ENCODE measurements around the gene KCNIP4. TPM values are rescaled to one million over a fixed set of nuclear protein-coding genes. Genes with fewer than 3 reads are reported as not detected.

Gene KCNIP4
- total and polyA plus RNA-seq, 4 donors: not detected

GRCh38 chr4:20997886-20998285 is 950.7 kb downstream of the KCNIP4 start:
- Histone ChIP-seq H3K36me3 (ENCODE audit: control insufficient read depth in 1 of 2, insufficient read depth in 2 of 2, low read length in 1 of 2) (no peaks in the 10 kb centered on the region), H3K27ac (ENCODE audit: low read depth in 1 of 2, low read length in 2 of 2) (no peak overlapping the region), H3K4me3 (ENCODE audit: low read length in 2 of 2) (no peak overlapping the region), H3K27me3 (ENCODE audit: control insufficient read depth in 1 of 2, insufficient read depth in 2 of 2, low read length in 1 of 2) (no peaks in the 10 kb centered on the region), H3K4me1 (ENCODE audit: control insufficient read depth in 1 of 2, insufficient read depth in 2 of 2, low read length in 2 of 2) (no peaks in the 10 kb centered on the region), H3K9me3 (ENCODE audit: control insufficient read depth, low read length) (peaks cover 2% of the 10 kb centered on the region)
- WGBS, 2 donors: 72 to 73% methylated on average over 3 of the region's 3 CpGs
- DNase-seq: no peak
- ATAC-seq (ENCODE audit: low FRiP score): no peak
- intact Hi-C loops (cut with DNase I): no loop called here

DNA sequence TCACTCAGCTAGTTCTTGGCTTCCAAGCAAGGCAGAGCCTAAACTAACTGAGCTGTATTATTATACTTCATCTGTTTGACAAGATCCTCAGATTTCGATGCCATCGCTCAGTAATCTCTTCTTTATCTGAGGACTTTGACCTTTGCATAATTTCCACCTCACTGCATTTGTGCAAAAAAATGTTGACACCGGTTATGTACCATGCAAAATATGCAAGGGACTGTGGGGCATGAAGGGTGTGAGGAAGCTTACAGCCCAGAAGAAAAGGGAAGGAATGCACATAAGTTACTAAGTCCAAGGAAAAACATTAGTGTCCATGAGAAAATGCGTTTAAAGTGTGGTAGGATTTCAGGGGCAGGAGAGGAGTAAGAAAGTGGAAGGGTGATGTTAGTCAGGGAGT is 953.0 kb downstream of the KCNIP4 start:
- intact Hi-C loops (cut with DNase I): no loop called here
- no peaks in the 10 kb centered on the region for H3K27me3 ChIP-seq (ENCODE audit: control insufficient read depth in 1 of 2, insufficient read depth in 2 of 2, low read length in 1 of 2)
- ATAC-seq (ENCODE audit: low FRiP score): no peak
- no peak overlapping the region for H3K27ac ChIP-seq (ENCODE audit: low read depth in 1 of 2, low read length in 2 of 2)
- H3K4me3 ChIP-seq (ENCODE audit: low read length in 2 of 2): no peak overlapping the region
- no peaks in the 10 kb centered on the region for H3K4me1 ChIP-seq (ENCODE audit: control insufficient read depth in 1 of 2, insufficient read depth in 2 of 2, low read length in 2 of 2)
- no peak for DNase-seq
- 45 to 66% methylated on average over 4 of the region's 4 CpGs for WGBS, 2 donors
- H3K36me3 ChIP-seq (ENCODE audit: control insufficient read depth in 1 of 2, insufficient read depth in 2 of 2, low read length in 1 of 2): no peaks in the 10 kb centered on the region
- H3K9me3 ChIP-seq (ENCODE audit: control insufficient read depth, low read length): peaks cover 2% of the 10 kb centered on the region

DNA sequence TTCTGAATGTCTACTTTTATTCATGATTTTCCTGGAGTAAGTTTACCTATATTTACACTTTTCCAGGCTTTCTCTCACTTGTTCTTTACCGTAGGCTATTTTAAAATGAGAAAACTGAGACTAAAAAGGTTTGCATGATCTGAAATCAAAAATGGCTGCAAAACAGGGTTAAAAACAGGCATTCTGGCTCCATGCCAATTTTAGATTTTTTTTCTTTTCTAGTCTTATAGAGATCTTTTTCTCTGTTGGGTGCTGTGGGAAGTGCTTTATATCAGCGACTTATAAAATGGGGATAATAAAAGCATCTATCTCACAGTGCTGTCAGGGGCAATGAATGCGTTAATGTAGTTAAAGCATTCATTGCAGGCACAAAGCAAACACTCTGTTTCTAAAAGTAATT is 953.6 kb downstream of the KCNIP4 start:
- 77 to 82% methylated on average over 3 of the region's 3 CpGs for WGBS, 2 donors
- no peak overlapping the region for H3K27ac ChIP-seq (ENCODE audit: low read depth in 1 of 2, low read length in 2 of 2)
- peaks cover 2% of the 10 kb centered on the region for H3K9me3 ChIP-seq (ENCODE audit: control insufficient read depth, low read length)
- no peaks in the 10 kb centered on the region for H3K4me1 ChIP-seq (ENCODE audit: control insufficient read depth in 1 of 2, insufficient read depth in 2 of 2, low read length in 2 of 2)
- H3K4me3 ChIP-seq (ENCODE audit: low read length in 2 of 2): no peak overlapping the region
- intact Hi-C loops (cut with DNase I): no loop called here
- H3K36me3 ChIP-seq (ENCODE audit: control insufficient read depth in 1 of 2, insufficient read depth in 2 of 2, low read length in 1 of 2): no peaks in the 10 kb centered on the region
- H3K27me3 ChIP-seq (ENCODE audit: control insufficient read depth in 1 of 2, insufficient read depth in 2 of 2, low read length in 1 of 2): no peaks in the 10 kb centered on the region
- ATAC-seq (ENCODE audit: low FRiP score): no peak
- no peak for DNase-seq

- no peak for DNase-seq
These were observed 956.6 kb downstream of the KCNIP4 start for GRCh38 chr4:20992002-20992401.

DNA sequence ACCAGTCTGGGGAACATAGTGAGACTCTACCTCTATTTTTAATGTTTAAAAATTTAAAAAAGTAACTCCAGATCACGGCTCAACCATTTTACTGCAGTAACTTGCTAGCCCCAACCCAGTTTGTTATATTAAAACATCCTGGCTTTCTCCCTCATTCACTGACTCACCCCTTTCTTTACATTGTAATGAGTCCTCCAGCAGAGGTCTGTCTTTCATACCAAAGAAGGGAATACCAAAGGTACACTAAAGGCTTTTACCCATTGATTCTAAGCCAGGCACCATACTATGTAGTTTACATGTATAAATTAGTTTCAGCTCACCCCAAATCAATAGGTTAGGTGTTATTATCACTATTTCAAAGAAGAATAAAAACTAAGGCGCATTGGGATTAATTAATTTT is 961.4 kb downstream of the KCNIP4 start:
- no peak for DNase-seq
- H3K4me3 ChIP-seq (ENCODE audit: low read length in 2 of 2): no peak overlapping the region
- no peaks in the 10 kb centered on the region for H3K9me3 ChIP-seq (ENCODE audit: control insufficient read depth, low read length)
- H3K27me3 ChIP-seq (ENCODE audit: control insufficient read depth in 1 of 2, insufficient read depth in 2 of 2, low read length in 1 of 2): no peaks in the 10 kb centered on the region
- intact Hi-C loops (cut with DNase I): no loop called here
- no peak for ATAC-seq (ENCODE audit: low FRiP score)
- H3K4me1 ChIP-seq (ENCODE audit: control insufficient read depth in 1 of 2, insufficient read depth in 2 of 2, low read length in 2 of 2): no peaks in the 10 kb centered on the region
- WGBS, 2 donors: 74 to 82% methylated on average over 2 of the region's 2 CpGs
- H3K27ac ChIP-seq (ENCODE audit: low read depth in 1 of 2, low read length in 2 of 2): no peak overlapping the region
- no peaks in the 10 kb centered on the region for H3K36me3 ChIP-seq (ENCODE audit: control insufficient read depth in 1 of 2, insufficient read depth in 2 of 2, low read length in 1 of 2)

More at GRCh38 chr4:20992002-20992401, 956.6 kb downstream of the KCNIP4 start:
- Histone ChIP-seq H3K36me3 (ENCODE audit: control insufficient read depth in 1 of 2, insufficient read depth in 2 of 2, low read length in 1 of 2) (no peaks in the 10 kb centered on the region), H3K27ac (ENCODE audit: low read depth in 1 of 2, low read length in 2 of 2) (no peak overlapping the region), H3K9me3 (ENCODE audit: control insufficient read depth, low read length) (peaks cover 2% of the 10 kb centered on the region), H3K4me1 (ENCODE audit: control insufficient read depth in 1 of 2, insufficient read depth in 2 of 2, low read length in 2 of 2) (no peaks in the 10 kb centered on the region), H3K4me3 (ENCODE audit: low read length in 2 of 2) (no peak overlapping the region), H3K27me3 (ENCODE audit: control insufficient read depth in 1 of 2, insufficient read depth in 2 of 2, low read length in 1 of 2) (no peaks in the 10 kb centered on the region)
- 59 to 77% methylated on average over 3 of the region's 3 CpGs for WGBS, 2 donors
- intact Hi-C loops (cut with DNase I): no loop called here
- no peak for ATAC-seq (ENCODE audit: low FRiP score)

- Histone ChIP-seq H3K4me1 (ENCODE audit: control insufficient read depth in 1 of 2, insufficient read depth in 2 of 2, low read length in 2 of 2) (no peaks in the 10 kb centered on the region), H3K4me3 (ENCODE audit: low read length in 2 of 2) (no peak overlapping the region), H3K27ac (ENCODE audit: low read depth in 1 of 2, low read length in 2 of 2) (no peak overlapping the region), H3K27me3 (ENCODE audit: control insufficient read depth in 1 of 2, insufficient read depth in 2 of 2, low read length in 1 of 2) (no peaks in the 10 kb centered on the region), H3K9me3 (ENCODE audit: control insufficient read depth, low read length) (peaks cover 2% of the 10 kb centered on the region), H3K36me3 (ENCODE audit: control insufficient read depth in 1 of 2, insufficient read depth in 2 of 2, low read length in 1 of 2) (no peaks in the 10 kb centered on the region)
- ATAC-seq (ENCODE audit: low FRiP score) (no peak), DNase-seq (peak in 1 of 2 donors; percentile 66)
- WGBS, 2 donors: 66 to 67% methylated on average over 13 of the region's 13 CpGs
- intact Hi-C loops (cut with DNase I): no loop called here
These were observed 964.1 kb downstream of the KCNIP4 start for GRCh38 chr4:20984576-20984836.

DNA sequence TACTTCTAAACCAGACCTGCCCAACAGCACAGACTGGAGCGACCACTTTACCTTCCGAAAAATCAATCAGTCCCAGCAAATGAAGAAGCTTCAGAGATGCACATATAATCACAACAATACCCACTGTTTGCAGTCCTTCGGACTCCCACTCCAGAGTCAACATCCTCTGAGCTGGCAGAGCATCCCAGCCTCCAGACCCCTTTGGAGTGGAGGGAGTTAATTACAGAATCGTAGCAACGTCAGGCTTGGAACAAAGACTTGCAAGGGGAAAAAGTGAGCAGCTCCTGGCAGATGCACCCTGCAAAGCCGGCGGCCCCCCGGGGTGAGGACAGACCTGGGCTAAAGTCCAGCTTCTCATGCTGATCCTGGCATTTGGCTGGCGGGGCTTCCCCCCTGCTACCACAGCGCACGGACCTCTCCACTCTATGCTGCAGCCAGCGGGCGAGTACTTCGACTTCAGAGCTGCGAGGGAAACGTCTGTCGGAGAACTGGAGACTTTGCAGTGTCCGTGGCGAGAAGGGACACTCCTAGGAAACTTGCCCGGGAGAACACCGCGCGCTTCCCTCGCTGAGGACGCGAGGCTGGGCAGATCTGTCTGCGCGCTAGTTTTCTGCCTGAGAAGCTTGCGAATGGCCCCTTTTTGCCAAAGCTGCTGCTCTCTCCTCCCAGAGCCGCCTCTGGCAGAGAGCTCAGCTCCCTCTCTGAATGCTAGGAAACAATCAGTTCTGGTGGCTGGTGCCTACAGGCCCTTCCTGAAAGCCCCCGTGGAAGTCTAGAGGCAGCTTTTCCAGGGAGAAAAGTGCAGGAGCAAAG is 964.6 kb downstream of the KCNIP4 start:
- Histone ChIP-seq H3K36me3 (ENCODE audit: control insufficient read depth in 1 of 2, insufficient read depth in 2 of 2, low read length in 1 of 2) (no peaks in the 10 kb centered on the region), H3K27ac (ENCODE audit: low read depth in 1 of 2, low read length in 2 of 2) (no peak overlapping the region), H3K4me3 (ENCODE audit: low read length in 2 of 2) (no peak overlapping the region), H3K27me3 (ENCODE audit: control insufficient read depth in 1 of 2, insufficient read depth in 2 of 2, low read length in 1 of 2) (no peaks in the 10 kb centered on the region), H3K4me1 (ENCODE audit: control insufficient read depth in 1 of 2, insufficient read depth in 2 of 2, low read length in 2 of 2) (no peaks in the 10 kb centered on the region), H3K9me3 (ENCODE audit: control insufficient read depth, low read length) (peaks cover 2% of the 10 kb centered on the region)
- intact Hi-C loops (cut with DNase I): no loop called here
- DNase-seq (no peak), ATAC-seq (ENCODE audit: low FRiP score) (peak; percentile 71)
- WGBS, 2 donors: 5% methylated on average over 31 of the region's 31 CpGs

DNA sequence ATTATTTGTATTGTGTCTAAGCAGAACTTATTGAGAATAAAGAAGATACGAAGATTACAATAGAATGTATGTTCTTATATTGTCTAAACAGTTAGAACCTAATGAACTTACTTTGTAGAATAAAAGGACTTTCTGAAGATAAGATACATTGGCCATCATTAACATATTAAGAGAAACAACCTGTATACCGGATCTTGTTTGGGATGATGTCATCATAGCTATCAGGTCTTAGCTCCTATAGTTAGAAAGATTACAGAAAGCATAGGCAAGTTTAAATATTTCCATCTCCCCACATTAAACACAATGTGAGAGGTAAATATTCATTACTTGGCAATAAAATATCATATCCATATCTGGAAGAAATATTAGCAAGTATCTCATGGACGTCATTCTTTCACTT is 966.0 kb downstream of the KCNIP4 start:
- Histone ChIP-seq H3K27ac (ENCODE audit: low read depth in 1 of 2, low read length in 2 of 2) (no peak overlapping the region), H3K4me1 (ENCODE audit: control insufficient read depth in 1 of 2, insufficient read depth in 2 of 2, low read length in 2 of 2) (no peaks in the 10 kb centered on the region), H3K9me3 (ENCODE audit: control insufficient read depth, low read length) (peaks cover 2% of the 10 kb centered on the region), H3K36me3 (ENCODE audit: control insufficient read depth in 1 of 2, insufficient read depth in 2 of 2, low read length in 1 of 2) (no peaks in the 10 kb centered on the region), H3K4me3 (ENCODE audit: low read length in 2 of 2) (no peak overlapping the region), H3K27me3 (ENCODE audit: control insufficient read depth in 1 of 2, insufficient read depth in 2 of 2, low read length in 1 of 2) (no peaks in the 10 kb centered on the region)
- 69 to 70% methylated on average over 3 of the region's 3 CpGs for WGBS, 2 donors
- intact Hi-C loops (cut with DNase I): no loop called here
- DNase-seq (no peak), ATAC-seq (ENCODE audit: low FRiP score) (no peak)

DNA sequence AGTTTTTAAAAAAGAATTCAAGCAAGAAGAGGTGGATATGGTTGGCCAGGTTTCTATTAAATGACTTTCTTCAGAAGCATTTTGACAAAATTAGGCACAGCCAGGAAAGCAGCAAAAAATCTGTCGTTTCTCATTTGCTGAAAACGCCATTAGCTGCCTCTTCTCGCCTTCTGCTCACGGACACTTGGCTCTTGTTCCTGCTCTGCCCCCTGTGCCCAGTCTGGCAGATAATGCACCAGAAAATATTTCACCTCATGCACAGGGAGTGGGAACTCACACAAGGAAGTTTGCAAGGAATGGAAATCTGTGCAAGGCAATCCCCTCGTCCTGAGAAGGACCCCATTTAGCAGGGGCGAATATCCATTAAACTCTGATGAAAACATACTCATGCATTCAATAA is 988.3 kb downstream of the KCNIP4 start:
- Histone ChIP-seq H3K4me3 (ENCODE audit: low read length in 2 of 2) (no peak overlapping the region), H3K27me3 (ENCODE audit: control insufficient read depth in 1 of 2, insufficient read depth in 2 of 2, low read length in 1 of 2) (no peaks in the 10 kb centered on the region), H3K9me3 (ENCODE audit: control insufficient read depth, low read length) (peaks cover 2% of the 10 kb centered on the region), H3K4me1 (ENCODE audit: control insufficient read depth in 1 of 2, insufficient read depth in 2 of 2, low read length in 2 of 2) (no peaks in the 10 kb centered on the region), H3K36me3 (ENCODE audit: control insufficient read depth in 1 of 2, insufficient read depth in 2 of 2, low read length in 1 of 2) (no peaks in the 10 kb centered on the region), H3K27ac (ENCODE audit: low read depth in 1 of 2, low read length in 2 of 2) (no peak overlapping the region)
- no peak for ATAC-seq (ENCODE audit: low FRiP score)
- no peak for DNase-seq
- 35 to 40% methylated on average over 6 of the region's 6 CpGs for WGBS, 2 donors
- intact Hi-C loops (cut with DNase I): no loop called here
